Right lobe of liver (tissue), 6 donors: ENCODE measurements around the gene ENO2. TPM values are rescaled to one million over a fixed set of nuclear protein-coding genes. Genes with fewer than 3 reads are reported as not detected.

Source experiments
- ATAC-seq, 4 donors: fragments of 200-7000 bp; cut with Tn5 transposase; one replicate each; pipeline ENCODE4 v1.9.1; 2020; ENCODE audit warnings: mild to moderate bottlenecking in 4 of 4, moderate library complexity in 4 of 4
- DNase-seq, 3 donors: peaks; one replicate each; pipeline ENCODE4 v3.0.0-alpha.2; 2020
- H3K27ac ChIP-seq, 3 donors: fragments of 200-600 bp; one replicate each; pipeline ENCODE4 v1.8.0; 2022
- H3K27me3 ChIP-seq, 2 donors: fragments of 200-600 bp; one replicate each; pipeline ENCODE4 v1.8.0; 2022
- H3K36me3 ChIP-seq, 4 donors: fragments of 200-600 bp; sonication (generic) in 1 of 4; one replicate each; pipeline versions ENCODE4 v1.5.1 to v1.8.0; 2017 to 2022; ENCODE audit warnings: control low read depth in 1 of 4
- H3K4me1 ChIP-seq, 4 donors: fragments of 200-600 bp; sonication (generic) in 1 of 4; one replicate each; pipeline versions ENCODE4 v1.5.1 to v1.8.0; 2017 to 2022; ENCODE audit warnings: control low read depth in 1 of 4
- H3K4me3 ChIP-seq, 3 donors: fragments of 200-600 bp; one replicate each; pipeline ENCODE4 v1.8.0; 2022
- H3K9me3 ChIP-seq, 4 donors: fragments of 200-600 bp; sonication (generic) in 1 of 4; one replicate each; pipeline versions ENCODE4 v1.5.1 to v1.8.0; 2017 to 2022; ENCODE audit warnings: control low read depth in 1 of 4
- POLR2A ChIP-seq: fragments of 450-650 bp; IDR thresholded peaks from one replicate; pipeline ENCODE4 v1.6.1; 2017; ENCODE audit warnings: antibody characterized with exemption, mild to moderate bottlenecking
- WGBS: methylation state at CpG from one replicate; pipeline ENCODE4 v1.1.6; 2018; ENCODE audit warnings: low coverage, low lambda C conversion rate; ENCODE audit not compliant: insufficient coverage; ENCODE audit errors: missing lambda C conversion rate; 5-methylcytosine and 5-hydroxymethylcytosine counted together
- intact Hi-C, 2 donors: fragments of 100-400 bp; cut with DNase I; formaldehyde crosslinking; loops; one replicate each; pipeline versions ENCODE4 v1.11.2 to v1.14.1; 2022
- total RNA-seq, 6 experiments: library from RNA; depleted of rRNA in 2 of 6; stranded (reverse); fragments of >200 nt in 2 of 6; fragmentation: NEBNext Ultra II Directional in 3 of 6; extraction: Animal tissue kit (Norgen Biotek cat#: 25700) in 3 of 6; gene quantifications; one replicate each; pipeline versions ENCODE4 v1.1.0 to v1.2.4, GENCODE V29; 2016 to 2023
- TF ChIP-seq, protein P1 (sequence below), 4 donors: fragments of 200-600 bp in 3 of 4; fragments of 450-650 bp in 1 of 4; IDR thresholded peaks; one replicate each; pipeline versions ENCODE4 v1.5.1 to v1.8.0; 2016 to 2022; ENCODE audit warnings: antibody characterized with exemption in 4 of 4, mild to moderate bottlenecking in 2 of 4
- donor health status: DM: no; HTN: yes; CAD: no.
- donor health status: DM: no; HTN: no; CAD: no.
- donor health status: DM: no; HTN: no; CAD: no.
- donor health status: DM: no; HTN: yes; CAD: no.
- donor health status: DM: no; HTN: yes; CAD: no.

ENO2 gene
- total RNA-seq, 6 experiments from 2014 or later = 1.1 to 9.3 (median 2.0) TPM

DNA sequence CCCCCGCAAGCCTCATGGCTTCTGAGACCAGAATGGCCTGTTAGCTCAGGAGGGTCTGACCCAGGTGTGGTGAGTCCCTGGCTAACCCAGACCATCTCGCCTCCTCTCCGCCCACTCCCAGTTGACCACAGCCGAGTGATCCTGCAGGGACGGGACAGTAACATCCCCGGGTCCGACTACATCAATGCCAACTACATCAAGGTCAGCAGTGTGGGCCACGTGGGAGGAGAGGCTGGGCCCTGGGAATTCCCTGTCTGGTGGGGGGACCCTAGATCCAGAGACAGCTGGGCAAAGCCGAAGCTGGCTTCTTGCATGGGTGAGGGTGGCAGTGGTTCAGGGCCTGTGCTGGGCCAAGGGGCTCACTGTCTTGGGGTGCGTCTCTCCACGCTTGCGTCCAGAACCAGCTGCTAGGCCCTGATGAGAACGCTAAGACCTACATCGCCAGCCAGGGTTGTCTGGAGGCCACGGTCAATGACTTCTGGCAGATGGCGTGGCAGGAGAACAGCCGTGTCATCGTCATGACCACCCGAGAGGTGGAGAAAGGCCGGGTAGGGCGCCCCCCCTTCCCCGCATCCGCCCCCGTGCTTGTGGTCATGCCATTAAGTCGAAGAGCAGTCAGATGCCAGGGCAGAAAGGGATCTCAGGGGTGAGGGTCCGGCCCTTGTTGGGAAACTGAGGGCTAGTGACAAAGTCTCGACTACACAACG is 41.8 kb downstream of the ENO2 start:
- Histone ChIP-seq H3K4me3 (no peak overlapping the region), H3K27me3 (no peaks in the 10 kb centered on the region), H3K9me3 (no peaks in the 10 kb centered on the region), H3K36me3 (no peaks in the 10 kb centered on the region), H3K27ac (no peak overlapping the region), H3K4me1 (no peaks in the 10 kb centered on the region)
- 80% methylated on average over 10 of the region's 28 CpGs for WGBS
- intact Hi-C loops = loop anchor here in 1 of 2 donors (10.0 kb wide), 1 partner anchor 139 kb away; the partner anchor contains the start of gene C1R
- TF ChIP-seq, protein P1, sequence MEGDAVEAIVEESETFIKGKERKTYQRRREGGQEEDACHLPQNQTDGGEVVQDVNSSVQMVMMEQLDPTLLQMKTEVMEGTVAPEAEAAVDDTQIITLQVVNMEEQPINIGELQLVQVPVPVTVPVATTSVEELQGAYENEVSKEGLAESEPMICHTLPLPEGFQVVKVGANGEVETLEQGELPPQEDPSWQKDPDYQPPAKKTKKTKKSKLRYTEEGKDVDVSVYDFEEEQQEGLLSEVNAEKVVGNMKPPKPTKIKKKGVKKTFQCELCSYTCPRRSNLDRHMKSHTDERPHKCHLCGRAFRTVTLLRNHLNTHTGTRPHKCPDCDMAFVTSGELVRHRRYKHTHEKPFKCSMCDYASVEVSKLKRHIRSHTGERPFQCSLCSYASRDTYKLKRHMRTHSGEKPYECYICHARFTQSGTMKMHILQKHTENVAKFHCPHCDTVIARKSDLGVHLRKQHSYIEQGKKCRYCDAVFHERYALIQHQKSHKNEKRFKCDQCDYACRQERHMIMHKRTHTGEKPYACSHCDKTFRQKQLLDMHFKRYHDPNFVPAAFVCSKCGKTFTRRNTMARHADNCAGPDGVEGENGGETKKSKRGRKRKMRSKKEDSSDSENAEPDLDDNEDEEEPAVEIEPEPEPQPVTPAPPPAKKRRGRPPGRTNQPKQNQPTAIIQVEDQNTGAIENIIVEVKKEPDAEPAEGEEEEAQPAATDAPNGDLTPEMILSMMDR (IDR thresholded peaks at IDR 0.05) = no peak
- TF ChIP-seq POLR2A = no peak
- ATAC-seq (no peak), DNase-seq (peak in 1 of 3 donors; percentile 50)

DNA sequence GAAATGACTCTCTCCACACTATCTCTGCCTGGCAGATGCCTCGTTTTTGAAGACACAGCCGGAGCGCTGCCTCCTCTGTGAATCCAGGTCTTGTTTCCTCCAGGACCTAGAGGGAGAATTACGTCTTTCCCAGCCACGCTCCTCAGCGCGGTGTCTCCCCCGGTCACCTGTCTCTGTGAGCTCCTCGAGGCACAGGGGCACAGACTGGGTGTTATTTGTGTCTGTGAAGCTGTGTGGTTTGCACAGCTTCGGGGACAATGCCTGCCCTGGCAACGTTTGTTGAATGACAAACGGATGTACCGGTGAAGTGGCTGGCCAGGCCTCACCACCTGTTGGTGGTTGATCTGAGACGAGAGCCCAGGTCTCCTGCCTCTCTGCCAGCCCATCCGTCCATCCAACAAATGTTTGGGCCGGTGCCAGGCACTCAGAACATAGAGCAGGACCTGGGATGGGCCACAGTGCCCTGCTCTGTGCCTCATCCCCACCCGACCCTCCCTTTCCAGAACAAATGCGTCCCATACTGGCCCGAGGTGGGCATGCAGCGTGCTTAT is 42.8 kb downstream of the ENO2 start:
- Histone ChIP-seq H3K9me3 (no peaks in the 10 kb centered on the region), H3K27ac (no peak overlapping the region), H3K36me3 (no peaks in the 10 kb centered on the region), H3K4me1 (peaks cover 0 to 9% (median 5%) of the 10 kb centered on the region in 4 donors), H3K27me3 (no peaks in the 10 kb centered on the region), H3K4me3 (no peak overlapping the region)
- intact Hi-C loops = loop anchor here in 1 of 2 donors (10.0 kb wide), 1 partner anchor 138 kb away; the partner anchor contains the start of gene C1R
- 78% methylated on average over 10 of the region's 20 CpGs for WGBS
- DNase-seq (no peak), ATAC-seq (no peak)
- TF ChIP-seq, protein P1 (IDR thresholded peaks at IDR 0.05) = no peak
- TF ChIP-seq POLR2A = no peak

DNA sequence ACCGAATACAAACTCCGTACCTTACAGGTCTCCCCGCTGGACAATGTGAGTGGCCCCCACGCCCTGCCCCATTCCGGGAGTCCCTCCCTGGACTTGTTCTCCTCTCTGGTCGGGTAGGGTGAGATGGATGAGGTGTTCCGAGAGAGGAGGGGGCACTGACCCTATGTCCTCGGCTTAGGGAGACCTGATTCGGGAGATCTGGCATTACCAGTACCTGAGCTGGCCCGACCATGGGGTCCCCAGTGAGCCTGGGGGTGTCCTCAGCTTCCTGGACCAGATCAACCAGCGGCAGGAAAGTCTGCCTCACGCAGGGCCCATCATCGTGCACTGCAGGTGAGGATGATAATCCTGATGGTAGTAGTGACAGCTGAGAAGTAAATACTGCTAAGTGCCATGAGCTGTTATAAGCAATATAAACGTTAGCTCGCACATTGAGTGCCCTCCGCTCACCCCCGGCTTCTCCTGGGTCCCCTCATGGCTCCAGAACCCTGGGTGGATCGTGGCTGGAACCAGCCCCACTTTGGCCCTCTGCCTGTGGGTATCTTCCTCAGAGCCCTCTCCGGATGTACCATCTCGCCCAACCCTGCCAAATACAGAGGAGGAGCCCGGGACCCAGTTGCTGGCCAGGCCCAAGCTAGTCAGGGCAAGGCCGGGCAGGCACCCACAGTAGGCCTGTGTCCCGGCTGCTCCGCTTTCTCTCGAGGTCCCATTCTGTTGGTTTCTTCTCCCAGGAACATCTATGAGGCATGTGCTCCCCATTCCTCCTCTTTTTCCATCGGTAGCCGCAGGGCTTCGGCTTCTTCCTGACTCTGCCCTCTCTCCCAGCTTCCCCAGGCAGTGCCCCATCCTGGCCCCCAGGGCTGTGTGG is 43.6 kb downstream of the ENO2 start:
- 37% methylated on average over 3 of the region's 28 CpGs for WGBS
- Histone ChIP-seq H3K4me1 (peaks cover 0 to 11% (median 7%) of the 10 kb centered on the region in 4 donors), H3K9me3 (no peaks in the 10 kb centered on the region), H3K4me3 (no peak overlapping the region), H3K36me3 (no peaks in the 10 kb centered on the region), H3K27me3 (no peaks in the 10 kb centered on the region), H3K27ac (peak overlapping the region in 2 of 3 donors; percentile 43 to 63)
- peak in 1 of 3 donors; percentile 51 for DNase-seq
- intact Hi-C loops = loop anchor here in 1 of 2 donors (10.0 kb wide), 1 partner anchor 137 kb away; the partner anchor contains the start of gene C1R
- ATAC-seq = no peak
- TF ChIP-seq, protein P1 (IDR thresholded peaks at IDR 0.05) = no peak
- no peak for TF ChIP-seq POLR2A

DNA sequence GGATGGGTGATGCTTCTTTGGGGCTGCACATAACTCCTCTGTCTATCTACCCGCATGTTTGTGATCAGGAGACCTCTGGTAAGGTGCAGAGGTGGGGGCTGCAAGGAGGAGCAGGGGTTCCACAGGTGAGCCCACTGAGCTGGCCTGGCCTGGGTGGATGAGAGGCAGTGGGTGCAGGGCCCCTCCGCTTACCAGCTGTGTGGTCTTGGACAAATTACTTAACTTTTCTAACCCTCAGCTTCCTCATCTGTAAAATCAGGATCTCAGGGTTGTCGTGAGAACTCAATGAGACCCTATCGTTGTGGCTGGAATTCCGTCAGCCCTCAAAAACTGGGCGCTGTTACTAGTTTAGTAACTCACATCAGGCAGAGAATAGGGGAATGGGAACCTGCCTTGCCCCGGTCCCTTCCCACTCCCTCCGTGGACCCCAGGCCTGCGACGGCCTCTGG is 44.3 kb downstream of the ENO2 start:
- ATAC-seq (no peak), DNase-seq (peak in 1 of 3 donors; percentile 44)
- Histone ChIP-seq H3K36me3 (no peaks in the 10 kb centered on the region), H3K27me3 (no peaks in the 10 kb centered on the region), H3K4me1 (peaks cover 0 to 11% (median 7%) of the 10 kb centered on the region in 4 donors), H3K9me3 (no peaks in the 10 kb centered on the region), H3K4me3 (no peak overlapping the region), H3K27ac (peak overlapping the region in 2 of 3 donors; percentile 43 to 63)
- TF ChIP-seq, protein P1 (IDR thresholded peaks at IDR 0.05) = no peak
- 51% methylated on average over 7 of the region's 10 CpGs for WGBS
- intact Hi-C loops = loop anchor here in 1 of 2 donors (10.0 kb wide), 1 partner anchor 136 kb away; the partner anchor contains the start of gene C1R
